GM19239 (cell line): ENCODE measurements around the gene CSE1L.
"Not testable (repeated sequence)": the region's sequence is repeated elsewhere in the genome, so short reads cannot be mapped to it uniquely, and the experiment has no call there.

ENCODE experiments used
- DNase-seq: peaks from one replicate; pipeline ENCODE4 v3.0.0; 2011; ENCODE audit warnings: low spot score; ENCODE audit not compliant: insufficient read length
- FAIRE-seq: peaks from 2 replicates; lab custom pipeline; 2011; peaks lifted over from hg19 to GRCh38; lab: Jason Lieb, UNC

The CSE1L gene

GRCh38 chr20:49118307-49118706 lies 72.2 kb downstream of the CSE1L start:
- FAIRE-seq (no peak), DNase-seq (no peak)

GRCh38 chr20:49119988-49120387 lies 73.9 kb downstream of the CSE1L start:
- DNase-seq (no peak), FAIRE-seq (no peak)

- DNase-seq (no peak), FAIRE-seq (no peak)
Measured at GRCh38 chr20:49122920-49123319, 76.8 kb downstream of the CSE1L start.

- DNase-seq: no peak
- no peak for FAIRE-seq
Measured at GRCh38 chr20:49123982-49124381, 77.9 kb downstream of the CSE1L start.

GRCh38 chr20:49132995-49133478 lies 86.9 kb downstream of the CSE1L start:
- FAIRE-seq (peak; percentile 80), DNase-seq (peak; percentile 21)

GRCh38 chr20:49133571-49133970 lies 87.5 kb downstream of the CSE1L start:
- no peak for DNase-seq
- no peak for FAIRE-seq

- FAIRE-seq, DNase-seq: not testable (repeated sequence)
Measured at GRCh38 chr20:49134797-49135196, 88.7 kb downstream of the CSE1L start.

- no peak for DNase-seq
- FAIRE-seq: no peak
Measured at GRCh38 chr20:49136817-49137571, 90.9 kb downstream of the CSE1L start.

GRCh38 chr20:49138431-49138830 lies 92.3 kb downstream of the CSE1L start:
- no peak for FAIRE-seq
- no peak for DNase-seq

- FAIRE-seq: peak; percentile 35
- no peak for DNase-seq
Measured at GRCh38 chr20:49140411-49140810, 94.3 kb downstream of the CSE1L start.

GRCh38 chr20:49140834-49141233 lies 94.7 kb downstream of the CSE1L start:
- DNase-seq (no peak), FAIRE-seq (no peak)
